DMS79 treated with DMSO at 0.1 percent for 48 hours (cell line): Measurements from ENCODE around the gene NRBF2.
"Not testable (repeated sequence)": the region's sequence is repeated elsewhere in the genome, so short reads cannot be mapped to it uniquely, and the experiment has no call there.

ENCODE experiments used
- DNase-seq: peaks from one replicate; lab custom pipeline; 2025; lab: John Stamatoyannopoulos, UW

Gene NRBF2

GRCh38 chr10:63133056-63133820 lies at the start of gene NRBF2:
Gene NRBF2, plus strand, starts transcription at chr10:63133328. Its CDS starts 143 bp downstream, at chr10:63133471.
- DNase-seq = peak; percentile 88

- DNase-seq = not testable (repeated sequence)
Measured at GRCh38 chr10:63083406-63083805, 49.7 kb upstream of the NRBF2 start.

GRCh38 chr10:63083904-63084689 lies 49.0 kb upstream of the NRBF2 start:
- peak; percentile 15 for DNase-seq

GRCh38 chr10:63084690-63085382 lies 48.3 kb upstream of the NRBF2 start:
- DNase-seq = no peak

- DNase-seq = no peak
Measured at GRCh38 chr10:63093227-63093626, 39.9 kb upstream of the NRBF2 start.

- no peak for DNase-seq
Measured at GRCh38 chr10:63094405-63094804, 38.7 kb upstream of the NRBF2 start.

- no peak for DNase-seq
Measured at GRCh38 chr10:63094881-63095280, 38.2 kb upstream of the NRBF2 start.

- no peak for DNase-seq
Measured at GRCh38 chr10:63099734-63100133, 33.4 kb upstream of the NRBF2 start.

- DNase-seq = not testable (repeated sequence)
Measured at GRCh38 chr10:63101091-63101490, 32.0 kb upstream of the NRBF2 start.

GRCh38 chr10:63102279-63102883 lies 30.7 kb upstream of the NRBF2 start:
- DNase-seq = not testable (repeated sequence)

- DNase-seq = not testable (repeated sequence)
Measured at GRCh38 chr10:63103178-63103577, 29.9 kb upstream of the NRBF2 start.

- no peak for DNase-seq
Measured at GRCh38 chr10:63103971-63104409, 29.1 kb upstream of the NRBF2 start.

- DNase-seq = no peak
Measured at GRCh38 chr10:63105225-63106110, 27.7 kb upstream of the NRBF2 start.

- DNase-seq = no peak
Measured at GRCh38 chr10:63106111-63106755, 26.9 kb upstream of the NRBF2 start.

GRCh38 chr10:63107943-63108437 lies 25.1 kb upstream of the NRBF2 start:
- no peak for DNase-seq

- DNase-seq = no peak
Measured at GRCh38 chr10:63110940-63111339, 22.2 kb upstream of the NRBF2 start.

- DNase-seq = no peak
Measured at GRCh38 chr10:63114031-63114814, 18.9 kb upstream of the NRBF2 start.

GRCh38 chr10:63115732-63116383 lies 17.3 kb upstream of the NRBF2 start:
- no peak for DNase-seq

GRCh38 chr10:63116452-63117072 lies 16.6 kb upstream of the NRBF2 start:
- DNase-seq = no peak
